OCI-LY3 (cell line): ENCODE results near the gene GDPD5.

Source experiments
- H2AFZ ChIP-seq: fragments of 200-600, 300-600 bp; shearing (Covaris generic); 2 replicates; pipeline ENCODE4 v1.6.0; 2014; ENCODE audit warnings: antibody characterized with exemption, low read depth, low read length
- H3K27ac ChIP-seq: fragments of 200-600, 300-600 bp; sonication (generic); 2 replicates; pipeline ENCODE4 v1.5.1; 2014; ENCODE audit warnings: mild to moderate bottlenecking, low read length, moderate library complexity, mixed read lengths
- H3K27me3 ChIP-seq: fragments of 200-600, 300-600 bp; sonication (generic); 2 replicates; pipeline ENCODE4 v1.6.1; 2014; ENCODE audit warnings: low read depth, low read length, mixed read lengths
- H3K36me3 ChIP-seq: fragments of 200-600, 300-600 bp; sonication (generic); replicated peaks from 2 replicates; pipeline ENCODE3; 2014; ENCODE audit warnings: low read depth, low read length, mixed read lengths
- H3K4me1 ChIP-seq: fragments of 300-600, 200-600 bp; sonication (generic); 2 replicates; pipeline ENCODE4 v1.6.1; 2014; ENCODE audit warnings: low read length, mixed read lengths
- H3K4me2 ChIP-seq: fragments of 200-600, 300-600 bp; sonication (generic); 2 replicates; pipeline ENCODE4 v1.6.1; 2014; ENCODE audit warnings: low read length, mixed read lengths
- H3K4me3 ChIP-seq: fragments of 300-600, 200-600 bp; sonication (generic); 2 replicates; pipeline ENCODE4 v1.5.1; 2014; ENCODE audit warnings: antibody characterized with exemption, mild to moderate bottlenecking, low read length, moderate library complexity
- H3K79me2 ChIP-seq: fragments of 300-600, 200-600 bp; shearing (Covaris generic); 2 replicates; pipeline ENCODE4 v1.6.1; 2014; ENCODE audit warnings: mild to moderate bottlenecking, low read length, mixed read lengths
- H3K9ac ChIP-seq: fragments of 300-600, 200-600 bp; shearing (Covaris generic); 2 replicates; pipeline ENCODE4 v1.6.0; 2014; ENCODE audit warnings: mild to moderate bottlenecking, low read length, moderate library complexity
- H3K9me3 ChIP-seq: fragments of 200-600, 300-600 bp; shearing (Covaris generic); 2 replicates; pipeline ENCODE4 v1.6.1; 2014; ENCODE audit warnings: low read length, mixed read lengths; ENCODE audit not compliant: insufficient read depth
- H4K20me1 ChIP-seq: fragments of 200-600, 300-600 bp; sonication (generic); 2 replicates; pipeline ENCODE4 v1.6.1; 2016; ENCODE audit warnings: low read length, mixed read lengths; ENCODE audit not compliant: insufficient read depth
- CTCF ChIP-seq: fragments of 200-600, 300-600 bp; sonication (generic); IDR thresholded peaks from 2 replicates; pipeline ENCODE4 v1.5.1; 2014; ENCODE audit warnings: antibody characterized with exemption, low read length, low read depth
- EZH2phosphoT487 ChIP-seq: fragments of 200-600 bp; shearing (Covaris generic); IDR thresholded peaks from 2 replicates; pipeline ENCODE4 v1.6.1; 2018; ENCODE audit warnings: antibody characterized with exemption, mixed run types, low read depth

GDPD5 gene

GRCh38 chr11:75570559-75571139, 44.9 kb upstream of the GDPD5 start:
- no peak overlapping the region for H3K4me2 ChIP-seq
- peaks cover 45% of the 10 kb centered on the region for H3K36me3 ChIP-seq
- H3K4me3 ChIP-seq, result no peak overlapping the region
- H3K27ac ChIP-seq, result no peak overlapping the region
- no peak for TF ChIP-seq EZH2phosphoT487
- no peak for TF ChIP-seq CTCF
- no peaks in the 10 kb centered on the region for H3K79me2 ChIP-seq
- no peaks in the 10 kb centered on the region for H3K27me3 ChIP-seq
- H3K4me1 ChIP-seq, result no peaks in the 10 kb centered on the region
- H4K20me1 ChIP-seq, result no peaks in the 10 kb centered on the region; the same call in 1 of the 2 replicates
- no peak overlapping the region for H2AFZ ChIP-seq
- no peaks in the 10 kb centered on the region for H3K9me3 ChIP-seq
- H3K9ac ChIP-seq, result no peak overlapping the region

- H3K9me3 ChIP-seq, result no peaks in the 10 kb centered on the region
- H3K36me3 ChIP-seq, result peaks cover 45% of the 10 kb centered on the region
- H2AFZ ChIP-seq, result no peak overlapping the region
- H4K20me1 ChIP-seq, result no peaks in the 10 kb centered on the region; the same call in 1 of the 2 replicates
- H3K4me3 ChIP-seq, result no peak overlapping the region
- H3K27ac ChIP-seq, result no peak overlapping the region
- H3K9ac ChIP-seq, result no peak overlapping the region
- H3K4me1 ChIP-seq, result 0 out of 2 replicates have a peak, but pooled peaks cover 2% of the 10 kb centered on the region
- H3K79me2 ChIP-seq, result peaks cover 3% of the 10 kb centered on the region
- TF ChIP-seq EZH2phosphoT487 (no peak), CTCF (no peak)
- no peak overlapping the region for H3K4me2 ChIP-seq
- no peaks in the 10 kb centered on the region for H3K27me3 ChIP-seq
Observed at GRCh38 chr11:75568616-75569219, 43.0 kb upstream of the GDPD5 start.

- no peak overlapping the region for H3K4me3 ChIP-seq
- no peaks in the 10 kb centered on the region for H3K27me3 ChIP-seq
- peaks cover 11% of the 10 kb centered on the region for H3K79me2 ChIP-seq
- H3K9me3 ChIP-seq, result no peaks in the 10 kb centered on the region
- no peak for TF ChIP-seq CTCF
- TF ChIP-seq EZH2phosphoT487, result no peak
- H3K4me2 ChIP-seq, result no peak overlapping the region
- no peak overlapping the region for H3K9ac ChIP-seq
- no peaks in the 10 kb centered on the region; the same call in 1 of the 2 replicates for H4K20me1 ChIP-seq
- peaks cover 9% of the 10 kb centered on the region; the same call in 1 of the 2 replicates for H3K4me1 ChIP-seq
- H2AFZ ChIP-seq, result no peak overlapping the region
- no peak overlapping the region for H3K27ac ChIP-seq
- H3K36me3 ChIP-seq, result peaks cover 45% of the 10 kb centered on the region
Observed at GRCh38 chr11:75567971-75568370, 42.2 kb upstream of the GDPD5 start.

- H3K27me3 ChIP-seq, result no peaks in the 10 kb centered on the region
- H3K9ac ChIP-seq, result no peak overlapping the region
- H3K4me3 ChIP-seq, result no peak overlapping the region
- H3K79me2 ChIP-seq, result peaks cover 13% of the 10 kb centered on the region
- H2AFZ ChIP-seq, result no peak overlapping the region
- H3K4me1 ChIP-seq, result peaks cover 10% of the 10 kb centered on the region; the same call in 1 of the 2 replicates
- peaks cover 38% of the 10 kb centered on the region for H3K36me3 ChIP-seq
- H3K4me2 ChIP-seq, result no peak overlapping the region
- no peaks in the 10 kb centered on the region for H3K9me3 ChIP-seq
- no peaks in the 10 kb centered on the region; the same call in 1 of the 2 replicates for H4K20me1 ChIP-seq
- no peak for TF ChIP-seq EZH2phosphoT487
- TF ChIP-seq CTCF, result no peak
- no peak overlapping the region for H3K27ac ChIP-seq
Observed at GRCh38 chr11:75566763-75567279, 41.1 kb upstream of the GDPD5 start.
